Duodenal mucosa (tissue), 2 donors: ENCODE measurements around the gene GFRA3.

Source experiments
- H3K27ac ChIP-seq: one replicate; pipeline ENCODE4 v1.7.0; 2013; ENCODE audit warnings: low read depth, low read length
- H3K27me3 ChIP-seq, 2 donors: one replicate each; pipeline ENCODE4 v1.7.0; 2013; ENCODE audit warnings: low read length in 2 of 2, control low read depth in 1 of 2; ENCODE audit not compliant: insufficient read depth in 2 of 2, control insufficient read depth in 1 of 2
- H3K36me3 ChIP-seq, 2 donors: one replicate each; pipeline ENCODE4 v1.7.0; 2013; ENCODE audit warnings: low read length in 2 of 2, control low read depth in 1 of 2; ENCODE audit not compliant: insufficient read depth in 2 of 2, control insufficient read depth in 1 of 2
- H3K4me1 ChIP-seq, 2 donors: one replicate each; pipeline ENCODE4 v1.7.0; 2013; ENCODE audit warnings: low read length in 2 of 2, control low read depth in 1 of 2; ENCODE audit not compliant: insufficient read depth in 2 of 2, control insufficient read depth in 1 of 2
- H3K4me3 ChIP-seq, 2 donors: one replicate each; pipeline ENCODE4 v1.7.0; 2013; ENCODE audit warnings: low read length in 2 of 2, low read depth in 1 of 2
- H3K9ac ChIP-seq, 2 donors: one replicate each; pipeline ENCODE4 v1.7.0; 2013; ENCODE audit warnings: low read length in 2 of 2, low read depth in 1 of 2
- H3K9me3 ChIP-seq, 2 donors: one replicate each; pipeline ENCODE4 v1.7.0; 2013; ENCODE audit warnings: low read length in 2 of 2, control low read depth in 1 of 2; ENCODE audit not compliant: control insufficient read depth in 1 of 2

Gene GFRA3

GRCh38 chr5:138210985-138211384 is 63.4 kb downstream of the GFRA3 start:
- Histone ChIP-seq H3K36me3 (peaks cover 0 to 7% of the 10 kb centered on the region in 2 donors), H3K27me3 (no peaks in the 10 kb centered on the region), H3K4me1 (peaks cover 6 to 18% of the 10 kb centered on the region in 2 donors), H3K9me3 (no peaks in the 10 kb centered on the region), H3K4me3 (no peak overlapping the region), H3K27ac (no peak overlapping the region), H3K9ac (no peak overlapping the region)
